Pancreas (tissue), 10 donors: ENCODE data around the gene AP1M1. TPM values are rescaled to one million over a fixed set of nuclear protein-coding genes. Genes with fewer than 3 reads are reported as not detected.

Source experiments
- ATAC-seq, 4 donors: fragments of 200-7000 bp; cut with Tn5 transposase; one replicate each; pipeline versions ENCODE4 v1.8.0 to v1.9.1; 2020; ENCODE audit warnings: mild to moderate bottlenecking in 4 of 4, moderate library complexity in 4 of 4
- DNase-seq, 6 donors: peaks; one replicate each; pipeline ENCODE4 v3.0.0-alpha.2; 2020
- FAIRE-seq: peaks from 2 replicates; lab custom pipeline; 2012; peaks lifted over from hg19 to GRCh38; lab: Jason Lieb, UNC
- H3K27ac ChIP-seq, 4 donors: fragments of 200-600 bp; sonication (generic); 1 replicate in 3 of 4; 2 replicates in 1 of 4; pipeline versions ENCODE4 v1.5.0 to v1.8.0; 2020
- H3K27me3 ChIP-seq, 4 donors: fragments of 200-600 bp; one replicate each; pipeline ENCODE4 v1.8.0; 2021
- H3K36me3 ChIP-seq, 3 donors: fragments of 200-600 bp; sonication (generic) in 1 of 3; one replicate each; pipeline versions ENCODE4 v1.5.0 to v1.8.0; 2020 to 2021
- H3K4me1 ChIP-seq, 3 donors: fragments of 200-600 bp; one replicate each; pipeline ENCODE4 v1.8.0; 2021
- H3K4me3 ChIP-seq, 4 donors: fragments of 200-600 bp; sonication (generic) in 2 of 4; one replicate each; pipeline versions ENCODE4 v1.5.0 to v1.8.0; 2020 to 2021
- H3K9me3 ChIP-seq, 4 donors: fragments of 200-600 bp; one replicate each; pipeline ENCODE4 v1.8.0; 2021
- WGBS, 2 donors: extraction: QIAGEN DNeasy Blood & Tissue Kit; methylation state at CpG; one replicate each; pipeline ENCODE4 v1.1.7; 2013; 5-methylcytosine and 5-hydroxymethylcytosine counted together
- intact Hi-C, 3 donors: fragments of 100-400 bp; cut with DNase I; formaldehyde crosslinking; loops; one replicate each; pipeline versions ENCODE4 v1.11.1 to v1.14.2; 2022
- polyA plus RNA-seq, 2 donors: library from polyadenylated mRNA; stranded (reverse); fragments of 200-250 nt; gene quantifications; one replicate each; pipeline ENCODE4 v1.2.3, GENCODE V29; 2013
- total RNA-seq, 6 donors: library from RNA; stranded (reverse); fragmentation: NEBNext Ultra II Directional in 4 of 6; extraction: Animal tissue kit (Norgen Biotek cat#: 25700) in 4 of 6; gene quantifications; one replicate each; pipeline versions ENCODE4 v1.2.1 to v1.2.4, GENCODE V29; 2021 to 2023
- TF ChIP-seq, protein P1 (sequence below), 4 donors: fragments of 200-600 bp; sonication (generic) in 3 of 4; IDR thresholded peaks; one replicate each; pipeline versions ENCODE4 v1.5.0 to v1.8.0; 2021; ENCODE audit warnings: antibody characterized with exemption in 4 of 4
- donor health status: healthy with polysubstance abuse.
- donor health status: DM: no; HTN: no; CAD: no; lungs with moderate emphysema.
- donor health status: DM: no; HTN: no; CAD: no.
- donor health status: control.
- donor health status: control.
- donor health status: Bipolar disorder and iron deficiency.
- donor health status: DM: yes; HTN: yes; CAD: no.
- donor health status: DM: no; HTN: no; CAD: no.
- donor health status: DM: no; HTN: no; CAD: no.
- donor health status: DM: yes; HTN: yes; CAD: no.

Gene AP1M1
- total and polyA plus RNA-seq, 8 donors: 12.4 to 25.7 (median 20.5) TPM

DNA sequence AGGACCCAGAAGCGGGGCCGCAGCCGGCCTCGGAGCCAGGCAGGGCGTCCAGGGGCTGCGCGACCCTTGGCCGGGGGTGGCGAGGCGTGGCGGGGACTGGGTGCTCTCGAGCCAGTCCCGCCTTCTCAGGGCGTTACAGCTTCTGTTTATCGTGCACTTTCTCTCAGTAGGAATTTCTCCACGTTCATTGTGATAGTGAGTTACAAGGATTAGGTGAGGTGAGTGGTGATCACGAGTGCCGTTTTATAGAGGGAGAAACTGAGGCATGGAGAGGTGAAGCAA is 600 bp downstream of the AP1M1 start:
- Histone ChIP-seq H3K9me3 (no peaks in the 10 kb centered on the region), H3K27ac (no peak overlapping the region), H3K4me3 (peak overlapping the region; percentile 60 to 100 (median 78)), H3K36me3 (no peaks in the 10 kb centered on the region), H3K27me3 (no peaks in the 10 kb centered on the region), H3K4me1 (peaks cover 3 to 10% (median 6%) of the 10 kb centered on the region in 3 donors)
- 0% methylated on average over 18 of the region's 18 CpGs for WGBS, 2 donors
- TF ChIP-seq, protein P1, sequence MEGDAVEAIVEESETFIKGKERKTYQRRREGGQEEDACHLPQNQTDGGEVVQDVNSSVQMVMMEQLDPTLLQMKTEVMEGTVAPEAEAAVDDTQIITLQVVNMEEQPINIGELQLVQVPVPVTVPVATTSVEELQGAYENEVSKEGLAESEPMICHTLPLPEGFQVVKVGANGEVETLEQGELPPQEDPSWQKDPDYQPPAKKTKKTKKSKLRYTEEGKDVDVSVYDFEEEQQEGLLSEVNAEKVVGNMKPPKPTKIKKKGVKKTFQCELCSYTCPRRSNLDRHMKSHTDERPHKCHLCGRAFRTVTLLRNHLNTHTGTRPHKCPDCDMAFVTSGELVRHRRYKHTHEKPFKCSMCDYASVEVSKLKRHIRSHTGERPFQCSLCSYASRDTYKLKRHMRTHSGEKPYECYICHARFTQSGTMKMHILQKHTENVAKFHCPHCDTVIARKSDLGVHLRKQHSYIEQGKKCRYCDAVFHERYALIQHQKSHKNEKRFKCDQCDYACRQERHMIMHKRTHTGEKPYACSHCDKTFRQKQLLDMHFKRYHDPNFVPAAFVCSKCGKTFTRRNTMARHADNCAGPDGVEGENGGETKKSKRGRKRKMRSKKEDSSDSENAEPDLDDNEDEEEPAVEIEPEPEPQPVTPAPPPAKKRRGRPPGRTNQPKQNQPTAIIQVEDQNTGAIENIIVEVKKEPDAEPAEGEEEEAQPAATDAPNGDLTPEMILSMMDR (IDR thresholded peaks at IDR 0.05): no peak
- DNase-seq (peak in 2 of 6 donors; percentile 56 to 62), ATAC-seq (peak in 1 of 4 donors; percentile 9), FAIRE-seq (no peak)
- intact Hi-C loops: no loop called here

DNA sequence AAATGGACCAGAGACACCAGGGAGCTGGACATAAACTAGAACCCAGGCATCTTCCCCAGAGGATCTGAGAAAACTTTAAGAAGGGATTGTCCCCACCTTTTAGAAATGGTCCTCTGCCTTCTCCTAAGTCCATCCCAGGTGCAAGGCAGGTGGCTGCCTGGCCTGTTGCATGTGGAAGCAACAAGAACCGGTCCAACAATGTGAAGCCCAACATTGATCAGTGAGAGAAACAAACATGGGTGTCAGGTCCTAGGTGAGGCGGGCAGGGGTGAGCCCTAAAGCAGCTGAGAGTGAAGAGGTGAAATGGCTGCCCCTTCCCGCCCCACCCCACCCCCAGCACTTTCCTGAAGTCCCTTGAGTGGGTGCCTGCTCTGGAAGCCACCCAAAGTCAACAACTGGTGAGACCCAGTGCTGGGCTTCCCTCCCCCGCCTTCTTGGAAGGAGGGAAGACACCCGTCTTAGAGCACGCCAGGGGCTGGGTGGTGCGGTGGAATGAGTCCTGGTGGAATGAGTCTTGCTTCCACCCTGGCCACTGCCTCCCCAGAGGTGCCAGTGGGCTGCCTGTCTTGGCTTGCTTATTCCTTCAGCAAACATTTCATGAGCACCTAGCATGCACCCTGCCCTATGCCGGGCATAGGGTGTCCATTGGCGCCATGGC is 1.7 kb downstream of the AP1M1 start:
- Histone ChIP-seq H3K27ac (no peak overlapping the region), H3K4me1 (peaks cover 3 to 10% (median 6%) of the 10 kb centered on the region in 3 donors), H3K27me3 (no peaks in the 10 kb centered on the region), H3K4me3 (no peak overlapping the region), H3K36me3 (no peaks in the 10 kb centered on the region), H3K9me3 (no peaks in the 10 kb centered on the region)
- no peak for ATAC-seq
- no peak for FAIRE-seq
- TF ChIP-seq, protein P1 (IDR thresholded peaks at IDR 0.05): no peak
- intact Hi-C loops: no loop called here
- 83 to 86% methylated on average over 9 of the region's 9 CpGs for WGBS, 2 donors
- peak in 1 of 6 donors; percentile 22 for DNase-seq

DNA sequence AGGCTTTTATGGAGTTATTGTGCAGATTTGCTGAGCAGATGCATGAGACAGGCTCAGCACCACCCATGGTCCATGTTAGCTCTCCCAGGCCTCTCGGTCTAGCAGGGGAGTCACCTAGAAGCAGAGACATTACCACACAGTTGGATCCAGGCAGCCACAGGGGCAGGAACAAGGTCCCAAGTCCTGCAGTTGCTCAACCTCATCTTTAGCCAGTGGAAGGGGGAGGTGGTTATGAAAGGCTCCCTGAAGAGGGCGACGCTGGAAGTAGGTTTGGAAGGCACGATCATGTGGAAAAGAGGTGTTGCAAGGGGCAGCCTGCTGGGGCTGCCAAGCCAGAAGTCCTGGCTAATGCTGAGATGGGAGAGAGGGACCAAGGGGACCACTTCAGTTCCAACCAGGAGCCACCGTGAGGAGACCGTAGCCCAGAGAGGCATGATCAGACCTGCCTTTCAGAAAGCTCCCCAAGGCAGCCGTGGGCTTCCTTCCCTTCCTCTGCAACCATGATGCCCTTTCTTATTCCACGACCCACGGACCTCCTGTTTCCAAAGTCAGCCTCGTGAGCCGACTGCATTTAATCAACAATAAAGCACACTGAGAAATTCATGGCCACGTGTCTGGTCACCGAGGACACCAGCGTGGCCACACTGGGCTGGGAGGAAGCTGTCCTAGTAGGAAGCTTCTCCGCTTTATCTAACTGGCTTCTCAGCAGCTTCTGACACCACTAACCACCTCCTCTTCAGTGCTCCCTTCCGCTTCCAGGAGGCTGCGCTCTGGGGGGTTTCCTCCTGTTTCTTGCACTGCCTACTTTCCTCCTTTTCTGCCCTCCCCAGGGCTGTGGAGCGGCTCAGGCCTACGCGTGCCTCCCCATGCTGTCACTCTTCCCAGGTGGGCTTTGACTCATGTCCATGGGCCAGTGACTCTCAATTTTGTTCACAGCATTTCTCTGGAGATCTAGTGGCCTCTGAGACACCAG is 2.6 kb downstream of the AP1M1 start:
- DNase-seq (peak in 1 of 6 donors; percentile 30), FAIRE-seq (no peak), ATAC-seq (no peak)
- Histone ChIP-seq H3K9me3 (no peaks in the 10 kb centered on the region), H3K27ac (no peak overlapping the region), H3K4me1 (peaks cover 3 to 10% (median 6%) of the 10 kb centered on the region in 3 donors), H3K27me3 (no peaks in the 10 kb centered on the region), H3K4me3 (no peak overlapping the region), H3K36me3 (no peaks in the 10 kb centered on the region)
- TF ChIP-seq, protein P1 (IDR thresholded peaks at IDR 0.05): no peak
- 82 to 84% methylated on average over 20 of the region's 20 CpGs for WGBS, 2 donors
- intact Hi-C loops: no loop called here

DNA sequence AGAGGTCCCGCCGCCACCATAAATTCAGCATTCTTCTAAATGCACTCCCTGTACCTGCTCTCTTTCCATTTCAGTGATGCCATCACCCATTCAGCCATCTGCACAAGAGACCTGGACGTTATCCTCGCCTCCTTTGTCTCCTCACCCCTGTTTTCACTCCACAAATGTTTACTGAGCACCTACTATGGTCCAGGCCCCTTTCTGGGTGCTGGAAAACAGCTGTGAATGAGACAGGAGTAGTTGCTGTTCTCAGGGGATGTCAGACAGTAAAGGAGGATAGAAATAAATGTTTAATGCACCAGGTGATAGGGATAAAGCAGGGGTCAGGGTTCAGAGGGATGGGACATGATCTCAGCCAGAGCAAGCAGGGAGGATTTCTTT is 3.3 kb downstream of the AP1M1 start:
- Histone ChIP-seq H3K27me3 (no peaks in the 10 kb centered on the region), H3K4me1 (peaks cover 3 to 10% (median 6%) of the 10 kb centered on the region in 3 donors), H3K36me3 (no peaks in the 10 kb centered on the region), H3K4me3 (no peak overlapping the region), H3K27ac (no peak overlapping the region), H3K9me3 (no peaks in the 10 kb centered on the region)
- 80 to 87% methylated on average over 4 of the region's 4 CpGs for WGBS, 2 donors
- ATAC-seq (no peak), FAIRE-seq (no peak), DNase-seq (no peak)
- intact Hi-C loops: no loop called here
- TF ChIP-seq, protein P1 (IDR thresholded peaks at IDR 0.05): no peak
